GM23338 (cell line): ENCODE data around the gene NR2C2. TPM values are rescaled to one million over a fixed set of nuclear protein-coding genes. Genes with fewer than 3 reads are reported as not detected.

Experiments used
- ATAC-seq: fragments of 200-7000 bp; cut with Tn5 transposase; 3 replicates; pipeline ENCODE4 v1.9.1; 2020
- DNase-seq: peaks from one replicate; pipeline ENCODE4 v3.0.0-alpha.2; 2015; ENCODE audit warnings: low spot score
- H2AFZ ChIP-seq: fragments of 200-600 bp; sonication (generic); 2 replicates; pipeline ENCODE4 v1.8.0; 2016; ENCODE audit warnings: antibody characterized with exemption, mild to moderate bottlenecking, moderate library complexity
- H3F3A ChIP-seq: fragments of 200-600 bp; sonication (generic); replicated peaks from 2 replicates; pipeline ENCODE4 v1.8.0; 2017; ENCODE audit warnings: antibody characterized with exemption, mixed run types, low read depth
- H3K27ac ChIP-seq: fragments of 200-600 bp; sonication (generic); 2 replicates; pipeline ENCODE4 v1.6.1; 2016; ENCODE audit warnings: low read depth
- H3K27me3 ChIP-seq: fragments of 200-600 bp; sonication (generic); 2 replicates; pipeline ENCODE4 v1.8.0; 2016; ENCODE audit warnings: mild to moderate bottlenecking, mixed run types, moderate library complexity; ENCODE audit not compliant: insufficient read depth
- H3K36me3 ChIP-seq: fragments of 200-600 bp; sonication (generic); 2 replicates; pipeline ENCODE4 v1.8.0; 2016; ENCODE audit warnings: mild to moderate bottlenecking; ENCODE audit not compliant: insufficient read depth
- H3K4me1 ChIP-seq: fragments of 200-600 bp; sonication (generic); 2 replicates; pipeline ENCODE4 v1.8.0; 2016; ENCODE audit warnings: mild to moderate bottlenecking, moderate library complexity; ENCODE audit not compliant: insufficient read depth
- H3K4me2 ChIP-seq: fragments of 200-600 bp; sonication (generic); 2 replicates; pipeline ENCODE4 v1.7.1; 2017; ENCODE audit warnings: mixed run types
- H3K4me3 ChIP-seq: fragments of 200-600 bp; sonication (generic); 2 replicates; pipeline ENCODE4 v1.6.1; 2016; ENCODE audit warnings: mixed run types
- H3K79me2 ChIP-seq: fragments of 200-600 bp; sonication (generic); replicated peaks from 2 replicates; pipeline ENCODE4 v1.8.0; 2017; ENCODE audit warnings: mild to moderate bottlenecking; ENCODE audit not compliant: insufficient read depth
- H3K9me2 ChIP-seq: fragments of 200-600 bp; sonication (generic); 2 replicates; pipeline ENCODE4 v1.8.0; 2017; ENCODE audit not compliant: insufficient read depth
- H4K20me1 ChIP-seq: fragments of 200-600 bp; sonication (generic); replicated peaks from 2 replicates; pipeline ENCODE4 v1.8.0; 2017; ENCODE audit warnings: mild to moderate bottlenecking; ENCODE audit not compliant: insufficient read depth
- H3K27ac Mint-ChIP-seq: 2 replicates; pipeline ENCODE4 v1.8.0; 2020; ENCODE audit warnings: inconsistent platforms, mild to moderate bottlenecking, moderate library complexity, mixed read lengths
- H3K27me3 Mint-ChIP-seq: 3 replicates; pipeline ENCODE4 v1.8.0; 2022; ENCODE audit warnings: low read depth, mild to moderate bottlenecking, moderate library complexity, mixed read lengths, inconsistent platforms; ENCODE audit not compliant: insufficient read depth, poor library complexity
- H3K36me3 Mint-ChIP-seq: 3 replicates; pipeline ENCODE4 v1.8.0; 2021; ENCODE audit warnings: low read depth, mild to moderate bottlenecking, inconsistent platforms, moderate library complexity, mixed read lengths
- H3K4me1 Mint-ChIP-seq: 3 replicates; pipeline ENCODE4 v1.8.0; 2020; ENCODE audit warnings: mild to moderate bottlenecking, inconsistent platforms, mixed read lengths
- H3K4me3 Mint-ChIP-seq: 3 replicates; pipeline ENCODE4 v1.8.0; 2021; ENCODE audit warnings: moderate library complexity, mild to moderate bottlenecking, inconsistent platforms, mixed read lengths
- H3K9me3 Mint-ChIP-seq: 3 replicates; pipeline ENCODE4 v1.8.0; 2020; ENCODE audit warnings: moderate library complexity, mild to moderate bottlenecking, inconsistent platforms, mixed read lengths
- CREB1 ChIP-seq: fragments of 250-450 bp; sonication (Bioruptor Pico); IDR thresholded peaks from 2 replicates; pipeline ENCODE4 v1.5.0; 2020; ENCODE audit warnings: low read depth, mild to moderate bottlenecking, moderate library complexity
- NANOG ChIP-seq: IDR thresholded peaks from 2 replicates; pipeline ENCODE4 v1.6.1; 2016; ENCODE audit warnings: antibody characterized with exemption, borderline replicate concordance
- POLR2AphosphoS5 ChIP-seq: IDR thresholded peaks from 2 replicates; pipeline ENCODE4 v1.6.1; 2016; ENCODE audit warnings: antibody characterized with exemption, low read depth
- polyA plus RNA-seq: library from polyadenylated mRNA; unstranded; fragments of >200 nt; fragmentation: Nextera tagmentation; extraction: Ambion mirVana; gene quantifications from 2 replicates; pipeline ENCODE4 v1.2.1, GENCODE V29; 2016
- total RNA-seq: library from RNA; depleted of rRNA; stranded (reverse); fragments of >200 nt; shearing (Covaris generic); gene quantifications from 2 replicates; pipeline ENCODE4 v1.2.3, GENCODE V29; 2014
- TF ChIP-seq, protein P1 (sequence below): fragments of 250-450 bp; sonication (Bioruptor Pico); IDR thresholded peaks from 2 replicates; pipeline ENCODE4 v1.5.0; 2020; ENCODE audit warnings: mild to moderate bottlenecking, moderate library complexity
- TF ChIP-seq, protein P2 (sequence below), 2 experiments: fragments of 200-600 bp in 1 of 2; sonication (generic) in 1 of 2; conservative IDR thresholded peaks; 2 replicates each; pipeline versions ENCODE4 v1.5.1 to v1.6.1; 2016 to 2017; ENCODE audit warnings: antibody characterized with exemption in 2 of 2, low read depth in 2 of 2, mild to moderate bottlenecking in 2 of 2, moderate library complexity in 1 of 2

The NR2C2 gene
- total and polyA plus RNA-seq, 2 experiments from 2014 or later = 12.0 to 57.2 TPM

DNA sequence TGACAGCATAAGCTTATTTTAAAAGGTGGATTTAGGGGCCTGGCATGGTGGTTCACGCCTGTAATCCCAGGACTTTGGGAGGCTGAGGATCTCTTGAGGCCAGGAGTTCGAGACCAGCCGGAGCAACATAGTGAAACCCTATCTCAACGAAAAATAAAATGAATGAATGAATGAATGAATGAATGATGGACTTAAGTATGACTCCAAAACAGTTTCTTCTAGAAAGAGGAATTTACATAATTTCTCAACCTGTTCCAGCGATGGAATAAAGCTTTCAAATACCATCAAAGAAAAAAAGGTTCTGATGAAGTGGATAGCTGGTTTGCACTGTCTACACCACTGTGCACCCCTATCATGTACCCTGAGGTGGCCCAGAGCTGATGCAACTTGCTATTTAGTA lies 20.1 kb upstream of the NR2C2 start (continued):
- no peak for TF ChIP-seq NANOG
- TF ChIP-seq POLR2AphosphoS5 = no peak
- TF ChIP-seq, protein P1, sequence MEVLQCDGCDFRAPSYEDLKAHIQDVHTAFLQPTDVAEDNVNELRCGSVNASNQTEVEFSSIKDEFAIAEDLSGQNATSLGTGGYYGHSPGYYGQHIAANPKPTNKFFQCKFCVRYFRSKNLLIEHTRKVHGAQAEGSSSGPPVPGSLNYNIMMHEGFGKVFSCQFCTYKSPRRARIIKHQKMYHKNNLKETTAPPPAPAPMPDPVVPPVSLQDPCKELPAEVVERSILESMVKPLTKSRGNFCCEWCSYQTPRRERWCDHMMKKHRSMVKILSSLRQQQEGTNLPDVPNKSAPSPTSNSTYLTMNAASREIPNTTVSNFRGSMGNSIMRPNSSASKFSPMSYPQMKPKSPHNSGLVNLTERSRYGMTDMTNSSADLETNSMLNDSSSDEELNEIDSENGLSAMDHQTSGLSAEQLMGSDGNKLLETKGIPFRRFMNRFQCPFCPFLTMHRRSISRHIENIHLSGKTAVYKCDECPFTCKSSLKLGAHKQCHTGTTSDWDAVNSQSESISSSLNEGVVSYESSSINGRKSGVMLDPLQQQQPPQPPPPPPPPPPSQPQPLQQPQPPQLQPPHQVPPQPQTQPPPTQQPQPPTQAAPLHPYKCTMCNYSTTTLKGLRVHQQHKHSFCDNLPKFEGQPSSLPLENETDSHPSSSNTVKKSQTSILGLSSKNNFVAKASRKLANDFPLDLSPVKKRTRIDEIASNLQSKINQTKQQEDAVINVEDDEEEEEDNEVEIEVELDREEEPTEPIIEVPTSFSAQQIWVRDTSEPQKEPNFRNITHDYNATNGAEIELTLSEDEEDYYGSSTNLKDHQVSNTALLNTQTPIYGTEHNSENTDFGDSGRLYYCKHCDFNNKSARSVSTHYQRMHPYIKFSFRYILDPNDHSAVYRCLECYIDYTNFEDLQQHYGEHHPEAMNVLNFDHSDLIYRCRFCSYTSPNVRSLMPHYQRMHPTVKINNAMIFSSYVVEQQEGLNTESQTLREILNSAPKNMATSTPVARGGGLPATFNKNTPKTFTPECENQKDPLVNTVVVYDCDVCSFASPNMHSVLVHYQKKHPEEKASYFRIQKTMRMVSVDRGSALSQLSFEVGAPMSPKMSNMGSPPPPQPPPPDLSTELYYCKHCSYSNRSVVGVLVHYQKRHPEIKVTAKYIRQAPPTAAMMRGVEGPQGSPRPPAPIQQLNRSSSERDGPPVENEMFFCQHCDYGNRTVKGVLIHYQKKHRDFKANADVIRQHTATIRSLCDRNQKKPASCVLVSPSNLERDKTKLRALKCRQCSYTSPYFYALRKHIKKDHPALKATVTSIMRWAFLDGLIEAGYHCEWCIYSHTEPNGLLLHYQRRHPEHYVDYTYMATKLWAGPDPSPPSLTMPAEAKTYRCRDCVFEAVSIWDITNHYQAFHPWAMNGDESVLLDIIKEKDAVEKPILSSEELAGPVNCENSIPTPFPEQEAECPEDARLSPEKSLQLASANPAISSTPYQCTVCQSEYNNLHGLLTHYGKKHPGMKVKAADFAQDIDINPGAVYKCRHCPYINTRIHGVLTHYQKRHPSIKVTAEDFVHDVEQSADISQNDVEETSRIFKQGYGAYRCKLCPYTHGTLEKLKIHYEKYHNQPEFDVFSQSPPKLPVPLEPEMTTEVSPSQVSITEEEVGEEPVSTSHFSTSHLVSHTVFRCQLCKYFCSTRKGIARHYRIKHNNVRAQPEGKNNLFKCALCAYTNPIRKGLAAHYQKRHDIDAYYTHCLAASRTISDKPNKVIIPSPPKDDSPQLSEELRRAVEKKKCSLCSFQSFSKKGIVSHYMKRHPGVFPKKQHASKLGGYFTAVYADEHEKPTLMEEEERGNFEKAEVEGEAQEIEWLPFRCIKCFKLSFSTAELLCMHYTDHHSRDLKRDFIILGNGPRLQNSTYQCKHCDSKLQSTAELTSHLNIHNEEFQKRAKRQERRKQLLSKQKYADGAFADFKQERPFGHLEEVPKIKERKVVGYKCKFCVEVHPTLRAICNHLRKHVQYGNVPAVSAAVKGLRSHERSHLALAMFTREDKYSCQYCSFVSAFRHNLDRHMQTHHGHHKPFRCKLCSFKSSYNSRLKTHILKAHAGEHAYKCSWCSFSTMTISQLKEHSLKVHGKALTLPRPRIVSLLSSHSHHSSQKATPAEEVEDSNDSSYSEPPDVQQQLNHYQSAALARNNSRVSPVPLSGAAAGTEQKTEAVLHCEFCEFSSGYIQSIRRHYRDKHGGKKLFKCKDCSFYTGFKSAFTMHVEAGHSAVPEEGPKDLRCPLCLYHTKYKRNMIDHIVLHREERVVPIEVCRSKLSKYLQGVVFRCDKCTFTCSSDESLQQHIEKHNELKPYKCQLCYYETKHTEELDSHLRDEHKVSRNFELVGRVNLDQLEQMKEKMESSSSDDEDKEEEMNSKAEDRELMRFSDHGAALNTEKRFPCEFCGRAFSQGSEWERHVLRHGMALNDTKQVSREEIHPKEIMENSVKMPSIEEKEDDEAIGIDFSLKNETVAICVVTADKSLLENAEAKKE (CRISPR knock-in tag) = no peak
- TF ChIP-seq CREB1 (CRISPR knock-in tag) = no peak

DNA sequence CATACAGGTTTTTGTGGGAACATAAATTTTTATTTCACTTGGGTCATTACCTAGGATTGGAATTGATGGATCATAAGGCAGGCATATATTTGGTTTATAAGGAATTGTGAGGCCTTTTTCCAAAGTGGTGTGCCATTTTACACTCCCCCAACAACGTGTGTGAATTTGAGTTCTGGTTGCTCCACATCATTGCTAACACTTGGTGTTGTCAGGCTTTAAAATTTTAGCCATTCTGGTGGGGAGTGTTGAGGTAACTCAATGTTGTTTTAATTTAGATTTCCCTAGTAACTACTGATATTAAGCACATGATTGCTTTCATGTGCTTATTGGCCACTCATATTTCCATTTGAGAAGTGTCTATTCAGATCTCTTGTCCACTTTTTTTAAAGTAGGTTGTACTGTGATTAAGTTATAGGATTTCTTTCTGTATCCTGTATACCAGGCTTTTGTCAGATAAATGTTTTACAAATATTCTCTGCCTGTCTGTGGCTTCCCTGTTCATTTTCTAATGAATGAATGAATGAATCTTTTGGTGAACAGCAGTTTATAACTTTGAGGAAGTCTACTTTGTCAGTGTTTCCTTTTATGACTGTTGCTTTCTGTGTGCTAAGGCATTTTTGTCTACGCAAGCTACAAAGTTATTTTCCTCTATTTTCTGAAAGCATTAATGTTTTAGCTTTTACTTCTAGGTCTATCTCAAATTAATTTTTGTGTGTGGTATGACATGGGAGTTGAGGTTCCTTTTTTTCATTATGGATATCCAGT lies 17.9 kb upstream of the NR2C2 start:
- DNase-seq (no peak), ATAC-seq (no peak)
- Histone ChIP-seq H3K27me3 (no peaks in the 10 kb centered on the region), H3K36me3 (no peaks in the 10 kb centered on the region), H3F3A (no peaks in the 10 kb centered on the region), H3K4me3 (no peak overlapping the region), H2AFZ (no peak overlapping the region), H3K27ac (no peak overlapping the region), H3K9me2 (no peaks in the 10 kb centered on the region), H3K4me2 (no peak overlapping the region), H3K4me1 (no peaks in the 10 kb centered on the region), H4K20me1 (no peaks in the 10 kb centered on the region), H3K79me2 (no peaks in the 10 kb centered on the region)
- Mint-ChIP-seq H3K4me1 (peaks cover 5% of the 10 kb centered on the region), H3K36me3 (no peaks in the 10 kb centered on the region), H3K4me3 (no peak overlapping the region), H3K27me3 (no peaks in the 10 kb centered on the region), H3K27ac (no peak overlapping the region), H3K9me3 (no peaks in the 10 kb centered on the region)
- no peak for TF ChIP-seq NANOG
- TF ChIP-seq, protein P2, sequence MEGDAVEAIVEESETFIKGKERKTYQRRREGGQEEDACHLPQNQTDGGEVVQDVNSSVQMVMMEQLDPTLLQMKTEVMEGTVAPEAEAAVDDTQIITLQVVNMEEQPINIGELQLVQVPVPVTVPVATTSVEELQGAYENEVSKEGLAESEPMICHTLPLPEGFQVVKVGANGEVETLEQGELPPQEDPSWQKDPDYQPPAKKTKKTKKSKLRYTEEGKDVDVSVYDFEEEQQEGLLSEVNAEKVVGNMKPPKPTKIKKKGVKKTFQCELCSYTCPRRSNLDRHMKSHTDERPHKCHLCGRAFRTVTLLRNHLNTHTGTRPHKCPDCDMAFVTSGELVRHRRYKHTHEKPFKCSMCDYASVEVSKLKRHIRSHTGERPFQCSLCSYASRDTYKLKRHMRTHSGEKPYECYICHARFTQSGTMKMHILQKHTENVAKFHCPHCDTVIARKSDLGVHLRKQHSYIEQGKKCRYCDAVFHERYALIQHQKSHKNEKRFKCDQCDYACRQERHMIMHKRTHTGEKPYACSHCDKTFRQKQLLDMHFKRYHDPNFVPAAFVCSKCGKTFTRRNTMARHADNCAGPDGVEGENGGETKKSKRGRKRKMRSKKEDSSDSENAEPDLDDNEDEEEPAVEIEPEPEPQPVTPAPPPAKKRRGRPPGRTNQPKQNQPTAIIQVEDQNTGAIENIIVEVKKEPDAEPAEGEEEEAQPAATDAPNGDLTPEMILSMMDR (conservative IDR thresholded peaks at IDR 0.05; ENCODE audit: low read depth in 2 of 2) = no peak
